Endothelial cell of umbilical vein (primary cell): ENCODE results near the gene RET. TPM values are rescaled to one million over a fixed set of nuclear protein-coding genes. Genes with fewer than 3 reads are reported as not detected.

ENCODE experiments used
- BruUV-seq: library from RNA; stranded (reverse); fragments of 400-500 nt; replicated peaks from 2 replicates; lab custom pipeline; 2021; lab: Mats Ljungman, UMichigan
- CTCF ChIA-PET: fragments of 300-600, 350-600 bp; sonication (Branson Sonifier 250); formaldehyde crosslinking; loops from one replicate; lab custom pipeline; 2021; ENCODE audit warnings: antibody characterized with exemption, inconsistent platforms; lab: Charles Lee
- POLR2A ChIA-PET: fragments of 300-600, 350-600 bp; sonication (Branson Sonifier 250); formaldehyde crosslinking; loops from one replicate; lab custom pipeline; 2021; ENCODE audit warnings: antibody characterized with exemption, inconsistent platforms; lab: Charles Lee
- DNase-seq: peaks from one replicate; pipeline ENCODE4 v3.0.0-alpha.2; 2011; ENCODE audit warnings: low read depth, low spot score
- FAIRE-seq: peaks from 2 replicates; lab custom pipeline; 2011; peaks lifted over from hg19 to GRCh38; lab: Jason Lieb, UNC
- H2AFZ ChIP-seq: 2 replicates; pipeline ENCODE4 v1.6.0; 2012; ENCODE audit warnings: low read depth, low read length, control low read depth, inconsistent platforms
- H3K27ac ChIP-seq: 2 replicates; pipeline ENCODE4 v1.5.1; 2011; ENCODE audit warnings: low read depth, mild to moderate bottlenecking, control low read depth, low read length, moderate library complexity; ENCODE audit not compliant: insufficient read depth
- H3K27me3 ChIP-seq, 2 experiments: 2 replicates each; pipeline versions ENCODE4 v1.6.0 to v1.6.1; 2011; ENCODE audit warnings: low read length in 2 of 2, mixed read lengths in 1 of 2; ENCODE audit not compliant: control insufficient read depth in 2 of 2, insufficient read depth in 2 of 2
- H3K36me3 ChIP-seq, 2 experiments: 2 replicates in 1 of 2; 3 replicates in 1 of 2; pipeline ENCODE4 v1.5.1; 2011; ENCODE audit warnings: low read length in 2 of 2, mild to moderate bottlenecking in 1 of 2, moderate library complexity in 1 of 2; ENCODE audit not compliant: control insufficient read depth in 2 of 2, insufficient read depth in 2 of 2; ENCODE audit errors: extremely low read depth in 1 of 2
- H3K4me1 ChIP-seq: 3 replicates; pipeline ENCODE4 v1.5.1; 2011; ENCODE audit warnings: mild to moderate bottlenecking, low read length; ENCODE audit not compliant: control insufficient read depth, insufficient read depth; ENCODE audit errors: extremely low read depth
- H3K4me2 ChIP-seq: 2 replicates; pipeline ENCODE4 v1.6.1; 2011; ENCODE audit warnings: low read length, control low read depth, mixed read lengths; ENCODE audit not compliant: insufficient read depth
- H3K4me3 ChIP-seq, 3 experiments: fragments of 200-600 bp in 1 of 3; sonication (generic), shearing (Covaris generic) in 1 of 3; replicated peaks in 1 of 3; 2 replicates each; pipeline ENCODE4 v1.5.1; 2011 to 2016; ENCODE audit warnings: control low read depth in 3 of 3, low read length in 3 of 3, mild to moderate bottlenecking in 2 of 3, inconsistent platforms in 1 of 3, low read depth in 1 of 3, moderate library complexity in 1 of 3; ENCODE audit not compliant: insufficient read depth in 1 of 3
- H3K79me2 ChIP-seq: 2 replicates; pipeline ENCODE4 v1.6.0; 2012; ENCODE audit warnings: low read length, inconsistent platforms; ENCODE audit not compliant: control insufficient read depth, insufficient read depth
- H3K9ac ChIP-seq: replicated peaks from 2 replicates; pipeline ENCODE3; 2011; ENCODE audit warnings: low read length, control low read depth; ENCODE audit not compliant: insufficient read depth; ENCODE audit errors: extremely low read depth
- H3K9me1 ChIP-seq: replicated peaks from 3 replicates; pipeline ENCODE4 v1.6.0; 2011; ENCODE audit warnings: mild to moderate bottlenecking, low read length; ENCODE audit not compliant: control insufficient read depth, insufficient read depth; ENCODE audit errors: extremely low read depth
- H3K9me3 ChIP-seq: replicated peaks from 2 replicates; pipeline ENCODE4 v1.5.1; 2012; ENCODE audit warnings: low read length, inconsistent platforms; ENCODE audit not compliant: control insufficient read depth, insufficient read depth
- H4K20me1 ChIP-seq: replicated peaks from 2 replicates; pipeline ENCODE3; 2011; ENCODE audit warnings: mild to moderate bottlenecking, low read length; ENCODE audit not compliant: control insufficient read depth, insufficient read depth; ENCODE audit errors: extremely low read depth
- CTCF ChIP-seq, 2 donors: IDR thresholded peaks; 1 replicate in 1 of 2; 2 replicates in 1 of 2; pipeline ENCODE4 v1.5.1; 2011; ENCODE audit warnings: low read length in 2 of 2, mild to moderate bottlenecking in 2 of 2, moderate library complexity in 2 of 2, control low read depth in 1 of 2, inconsistent platforms in 1 of 2, low read depth in 1 of 2; ENCODE audit not compliant: insufficient read depth in 1 of 2; ENCODE audit errors: extremely low read depth in 1 of 2
- EZH2 ChIP-seq: IDR thresholded peaks from 2 replicates; pipeline ENCODE4 v1.6.1; 2012; ENCODE audit warnings: borderline replicate concordance, low read depth, mild to moderate bottlenecking, moderate library complexity, low read length, inconsistent platforms; ENCODE audit not compliant: severe bottlenecking
- FOS ChIP-seq: IDR thresholded peaks from 2 replicates; pipeline ENCODE4 v1.6.1; 2011; ENCODE audit warnings: mild to moderate bottlenecking, low read length, moderate library complexity, borderline replicate concordance; ENCODE audit not compliant: insufficient read depth
- GATA2 ChIP-seq: IDR thresholded peaks from 2 replicates; pipeline ENCODE4 v1.7.0; 2011; ENCODE audit warnings: low read depth, mild to moderate bottlenecking, moderate library complexity, mixed read lengths, low read length; ENCODE audit not compliant: insufficient read length, insufficient read depth
- JUN ChIP-seq: IDR thresholded peaks from 2 replicates; pipeline ENCODE4 v1.6.1; 2011; ENCODE audit warnings: borderline replicate concordance, low read depth; ENCODE audit not compliant: insufficient read length, insufficient read depth
- MAX ChIP-seq: IDR thresholded peaks from 2 replicates; pipeline ENCODE4 v1.6.1; 2011; ENCODE audit not compliant: insufficient read depth, insufficient read length
- MYC ChIP-seq: IDR thresholded peaks from one replicate; pipeline ENCODE4 v1.6.1; 2011; ENCODE audit warnings: mild to moderate bottlenecking, low read depth, low read length
- POLR2A ChIP-seq: IDR thresholded peaks from 2 replicates; pipeline ENCODE4 v1.6.1; 2012; ENCODE audit warnings: low read depth, mild to moderate bottlenecking, control low read depth, low read length
- POLR2AphosphoS5 ChIP-seq: IDR thresholded peaks from 2 replicates; pipeline ENCODE4 v1.6.1; 2012; ENCODE audit warnings: low read depth, mild to moderate bottlenecking, control low read depth, low read length, moderate library complexity; ENCODE audit not compliant: insufficient read depth
- dilution Hi-C: fragments of 300-500 bp; cut with MboI; formaldehyde crosslinking; loops from one replicate; pipeline ENCODE4 v1.15.0; 2019; ENCODE audit warnings: low sequenced_read_pairs; ENCODE audit not compliant: extremely low pct_ligation_motif_present
- intact Hi-C: fragments of 100-400 bp; cut with micrococcal nuclease; formaldehyde crosslinking; loops from one replicate; pipeline ENCODE4 v1.10.0; 2022
- polyA plus RNA-seq, 4 experiments: library from polyadenylated mRNA; depleted of rRNA in 3 of 4; stranded (reverse) in 3 of 4; unstranded in 1 of 4; fragments of >200 nt; gene quantifications; 2 replicates each; pipeline versions ENCODE4 v1.2.1 to v1.2.3, GENCODE V29; 2011 to 2012; ENCODE audit warnings: missing spikeins in 1 of 4
- total RNA-seq: library from RNA; stranded (reverse); gene quantifications from 2 replicates; pipeline ENCODE4 v1.2.3, GENCODE V29; 2021

Gene RET
- total and polyA plus RNA-seq, 2 donors (not counting 3 experiments of a cell fraction or from before 2014, with no cell fraction given) = 0.04 to 0.22 TPM

- FAIRE-seq = no peak
- dilution Hi-C loops (no loop called here), intact Hi-C loops (no loop called here)
- CTCF ChIA-PET = no interaction called here
- Histone ChIP-seq H3K79me2 (no peaks in the 10 kb centered on the region), H3K9me3 (no peaks in the 10 kb centered on the region), H3K9ac (no peak overlapping the region), H3K27ac (no peak overlapping the region), H3K27me3 (peaks cover 7 to 10% of the 10 kb centered on the region in 2 experiments), H2AFZ (no peak overlapping the region), H3K36me3 (no peaks in the 10 kb centered on the region), H3K4me1 (peaks cover 2% of the 10 kb centered on the region), H4K20me1 (no peaks in the 10 kb centered on the region), H3K4me2 (no peak overlapping the region), H3K4me3 (no peak overlapping the region), H3K9me1 (no peaks in the 10 kb centered on the region)
- no TSS peak for BruUV-seq
- no peak for DNase-seq
- POLR2A ChIA-PET = no interaction called here
- no peak for TF ChIP-seq EZH2
- TF ChIP-seq MAX = no peak
- no peak for TF ChIP-seq POLR2AphosphoS5
- TF ChIP-seq MYC = no peak
- no peak for TF ChIP-seq FOS
- no peak for TF ChIP-seq POLR2A
- no peak for TF ChIP-seq CTCF (IDR thresholded peaks at IDR 0.05; ENCODE audit: extremely low read depth in 1 of 2, insufficient read depth in 1 of 2, low read depth in 1 of 2, low read length in 2 of 2)
- no peak for TF ChIP-seq JUN
- no peak for TF ChIP-seq GATA2
These were observed 5.2 kb downstream of the RET start for GRCh38 chr10:43082087-43082486.
